Measurements from ENCODE around the gene CCT5. TPM values are rescaled to one million over a fixed set of nuclear protein-coding genes. Genes with fewer than 3 reads are reported as not detected.
A peak's percentile ranks its signal among the peaks of the same experiment; 100 is the strongest.

The CCT5 gene
- polyA plus RNA-seq, 1 of the 3 experiments (the other 2 are of a cell fraction): 378 TPM

GRCh38 chr5:10283927-10284635, 34.0 kb downstream of the CCT5 start (continued):
- TF ChIP-seq FOXM1 (IDR thresholded peaks at IDR 0.05; ENCODE audit: low read depth) (no peak), NFIC (IDR thresholded peaks at IDR 0.05; ENCODE audit: borderline replicate concordance) (no peak), RXRA (IDR thresholded peaks at IDR 0.05; ENCODE audit: borderline replicate concordance, low read depth) (no peak), TCF12 (IDR thresholded peaks at IDR 0.05) (no peak), MEF2A (IDR thresholded peaks at IDR 0.05; ENCODE audit: borderline replicate concordance, low read depth) (no peak), EP300 (IDR thresholded peaks at IDR 0.05; ENCODE audit: borderline replicate concordance in 1 of 2, low read depth in 1 of 2, low read length in 1 of 2) (no peak), FOSL2 (IDR thresholded peaks at IDR 0.05; ENCODE audit: borderline replicate concordance, low read depth) (no peak), CTCF (IDR thresholded peaks at IDR 0.05) (peak; percentile 89), RCOR1 (IDR thresholded peaks at IDR 0.05; ENCODE audit: low read length) (0 out of 2 replicates have a peak, but pooled peaks have one; percentile 34), SMC3 (IDR thresholded peaks at IDR 0.05; ENCODE audit: low read depth, low read length) (peak; percentile 93), PBX3 (IDR thresholded peaks at IDR 0.05) (no peak), RAD21 (IDR thresholded peaks at IDR 0.05; ENCODE audit: low read length) (peak; percentile 84), FOXJ3 (CRISPR knock-in tag; IDR thresholded peaks at IDR 0.05) (no peak), USF2 (IDR thresholded peaks at IDR 0.05; ENCODE audit: borderline replicate concordance, low read depth, low read length) (no peak), MXI1 (IDR thresholded peaks at IDR 0.05; ENCODE audit: low read depth, low read length) (peak; percentile 83), NRF1 (IDR thresholded peaks at IDR 0.05; ENCODE audit: low read depth, low read length) (no peak), JUND (IDR thresholded peaks at IDR 0.05) (no peak), GATA2 (CRISPR knock-in tag; IDR thresholded peaks at IDR 0.05) (no peak), USF1 (IDR thresholded peaks at IDR 0.05; ENCODE audit: borderline replicate concordance, low read depth) (no peak), TEAD4 (IDR thresholded peaks at IDR 0.05; ENCODE audit: borderline replicate concordance, insufficient read depth) (no peak)
- TF ChIP-seq, protein P1, sequence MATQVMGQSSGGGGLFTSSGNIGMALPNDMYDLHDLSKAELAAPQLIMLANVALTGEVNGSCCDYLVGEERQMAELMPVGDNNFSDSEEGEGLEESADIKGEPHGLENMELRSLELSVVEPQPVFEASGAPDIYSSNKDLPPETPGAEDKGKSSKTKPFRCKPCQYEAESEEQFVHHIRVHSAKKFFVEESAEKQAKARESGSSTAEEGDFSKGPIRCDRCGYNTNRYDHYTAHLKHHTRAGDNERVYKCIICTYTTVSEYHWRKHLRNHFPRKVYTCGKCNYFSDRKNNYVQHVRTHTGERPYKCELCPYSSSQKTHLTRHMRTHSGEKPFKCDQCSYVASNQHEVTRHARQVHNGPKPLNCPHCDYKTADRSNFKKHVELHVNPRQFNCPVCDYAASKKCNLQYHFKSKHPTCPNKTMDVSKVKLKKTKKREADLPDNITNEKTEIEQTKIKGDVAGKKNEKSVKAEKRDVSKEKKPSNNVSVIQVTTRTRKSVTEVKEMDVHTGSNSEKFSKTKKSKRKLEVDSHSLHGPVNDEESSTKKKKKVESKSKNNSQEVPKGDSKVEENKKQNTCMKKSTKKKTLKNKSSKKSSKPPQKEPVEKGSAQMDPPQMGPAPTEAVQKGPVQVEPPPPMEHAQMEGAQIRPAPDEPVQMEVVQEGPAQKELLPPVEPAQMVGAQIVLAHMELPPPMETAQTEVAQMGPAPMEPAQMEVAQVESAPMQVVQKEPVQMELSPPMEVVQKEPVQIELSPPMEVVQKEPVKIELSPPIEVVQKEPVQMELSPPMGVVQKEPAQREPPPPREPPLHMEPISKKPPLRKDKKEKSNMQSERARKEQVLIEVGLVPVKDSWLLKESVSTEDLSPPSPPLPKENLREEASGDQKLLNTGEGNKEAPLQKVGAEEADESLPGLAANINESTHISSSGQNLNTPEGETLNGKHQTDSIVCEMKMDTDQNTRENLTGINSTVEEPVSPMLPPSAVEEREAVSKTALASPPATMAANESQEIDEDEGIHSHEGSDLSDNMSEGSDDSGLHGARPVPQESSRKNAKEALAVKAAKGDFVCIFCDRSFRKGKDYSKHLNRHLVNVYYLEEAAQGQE (IDR thresholded peaks at IDR 0.05; ENCODE audit: low read depth, low read length): no peak
